ENCODE data around the gene SLC25A21. TPM values are rescaled to one million over a fixed set of nuclear protein-coding genes. Genes with fewer than 3 reads are reported as not detected.

The SLC25A21 gene
- total and polyA plus RNA-seq, 7 donors: 0.13 to 1.5 (median 1.1) TPM; not detected in 2

- Histone ChIP-seq H3K9me3 (peaks cover 0 to 1% (median 0%) of the 10 kb centered on the region in 4 donors), H3K27ac (no peak overlapping the region), H3K36me3 (no peaks in the 10 kb centered on the region), H3K4me3 (no peak overlapping the region), H3K4me1 (no peaks in the 10 kb centered on the region), H3K27me3 (no peaks in the 10 kb centered on the region)
- DNase-seq: no peak
- TF ChIP-seq POLR2AphosphoS5 (IDR thresholded peaks at IDR 0.05): no peak
- WGBS, 2 donors: 86 to 88% methylated on average over 3 of the region's 3 CpGs
- intact Hi-C loops (cut with DNase I): no loop called here
Observed at GRCh38 chr14:37124614-37125013, 47.8 kb downstream of the SLC25A21 start.

- H3K27me3 ChIP-seq: no peaks in the 10 kb centered on the region
- no peak for DNase-seq
- no peak overlapping the region for H3K27ac ChIP-seq
- H3K4me1 ChIP-seq: no peaks in the 10 kb centered on the region
- TF ChIP-seq EP300 (IDR thresholded peaks at IDR 0.05) (no peak), CTCF (IDR thresholded peaks at IDR 0.05) (no peak), POLR2AphosphoS5 (IDR thresholded peaks at IDR 0.05) (no peak), POLR2A (IDR thresholded peaks at IDR 0.05) (no peak)
- 85 to 92% methylated on average over 7 of the region's 7 CpGs for WGBS, 2 donors
- peaks cover 0 to 1% (median 0%) of the 10 kb centered on the region in 4 donors for H3K9me3 ChIP-seq
- H3K36me3 ChIP-seq: no peaks in the 10 kb centered on the region
- intact Hi-C loops (cut with DNase I): no loop called here
- no peak overlapping the region for H3K4me3 ChIP-seq
Observed at GRCh38 chr14:37122919-37123639, 49.3 kb downstream of the SLC25A21 start.

GRCh38 chr14:37122288-37122687 lies 50.1 kb downstream of the SLC25A21 start:
- Histone ChIP-seq H3K27ac (no peak overlapping the region), H3K27me3 (no peaks in the 10 kb centered on the region), H3K9me3 (no peaks in the 10 kb centered on the region), H3K36me3 (no peaks in the 10 kb centered on the region), H3K4me3 (no peak overlapping the region), H3K4me1 (no peaks in the 10 kb centered on the region)
- WGBS, 2 donors: 77 to 86% methylated on average over 3 of the region's 3 CpGs
- no peak for DNase-seq
- TF ChIP-seq CTCF (IDR thresholded peaks at IDR 0.05) (no peak), POLR2A (IDR thresholded peaks at IDR 0.05) (no peak), EP300 (IDR thresholded peaks at IDR 0.05) (no peak), POLR2AphosphoS5 (IDR thresholded peaks at IDR 0.05) (no peak)
- intact Hi-C loops (cut with DNase I): no loop called here

GRCh38 chr14:37118673-37119366 lies 53.6 kb downstream of the SLC25A21 start:
- no peak overlapping the region for H3K4me3 ChIP-seq
- intact Hi-C loops (cut with DNase I): no loop called here
- no peaks in the 10 kb centered on the region for H3K4me1 ChIP-seq
- no peaks in the 10 kb centered on the region for H3K9me3 ChIP-seq
- TF ChIP-seq POLR2A (IDR thresholded peaks at IDR 0.05) (no peak), POLR2AphosphoS5 (IDR thresholded peaks at IDR 0.05) (no peak), EP300 (IDR thresholded peaks at IDR 0.05) (no peak), CTCF (IDR thresholded peaks at IDR 0.05) (no peak)
- no peak for DNase-seq
- WGBS, 2 donors: 72 to 74% methylated on average over 4 of the region's 4 CpGs
- H3K27ac ChIP-seq: no peak overlapping the region
- no peaks in the 10 kb centered on the region for H3K27me3 ChIP-seq
- H3K36me3 ChIP-seq: no peaks in the 10 kb centered on the region

GRCh38 chr14:37116933-37117849 lies 55.2 kb downstream of the SLC25A21 start:
- no peak for TF ChIP-seq POLR2A (IDR thresholded peaks at IDR 0.05)
- no peak for TF ChIP-seq EP300 (IDR thresholded peaks at IDR 0.05)
- TF ChIP-seq CTCF (IDR thresholded peaks at IDR 0.05): no peak
- TF ChIP-seq POLR2AphosphoS5 (IDR thresholded peaks at IDR 0.05): no peak
- 66 to 76% methylated on average over 5 of the region's 5 CpGs for WGBS, 2 donors
- Histone ChIP-seq H3K9me3 (no peaks in the 10 kb centered on the region), H3K27me3 (no peaks in the 10 kb centered on the region), H3K27ac (no peak overlapping the region), H3K4me1 (no peaks in the 10 kb centered on the region), H3K4me3 (no peak overlapping the region), H3K36me3 (no peaks in the 10 kb centered on the region)
- DNase-seq: no peak
- intact Hi-C loops (cut with DNase I): no loop called here
